H1 (cell line): ENCODE results near the gene PRR23E. TPM values are rescaled to one million over a fixed set of nuclear protein-coding genes. Genes with fewer than 3 reads are reported as not detected.

Experiments
- CTCF ChIA-PET: fragments of 300-600 bp; sonication (Branson Sonifier 250); formaldehyde crosslinking; loops from one replicate; lab custom pipeline; 2021; ENCODE audit not compliant: partially characterized antibody; lab: Charles Lee
- POLR2A ChIA-PET: fragments of 300-600 bp; sonication (Branson Sonifier 250); formaldehyde crosslinking; loops from one replicate; lab custom pipeline; 2021; ENCODE audit warnings: inconsistent platforms; ENCODE audit not compliant: partially characterized antibody; lab: Charles Lee
- DNase-seq, 2 experiments: peaks; one replicate each; pipeline versions ENCODE4 v3.0.0 to v3.0.0-alpha.2; 2010 to 2022; ENCODE audit warnings: low spot score in 2 of 2, low read depth in 1 of 2, mixed read lengths in 1 of 2
- FAIRE-seq: peaks from 2 replicates; lab custom pipeline; 2011; peaks lifted over from hg19 to GRCh38; lab: Jason Lieb, UNC
- H2AFZ ChIP-seq: 2 replicates; pipeline ENCODE4 v1.8.1; 2012; ENCODE audit warnings: low read length, inconsistent platforms
- H2AK5ac ChIP-seq: 2 replicates; pipeline ENCODE4 v1.6.1; 2013; ENCODE audit warnings: low read depth, low read length
- H2BK120ac ChIP-seq: replicated peaks from 2 replicates; pipeline ENCODE3; 2013; ENCODE audit warnings: low read depth, low read length, inconsistent platforms
- H2BK12ac ChIP-seq: 2 replicates; pipeline ENCODE4 v1.6.1; 2013; ENCODE audit warnings: low read depth, low read length
- H2BK15ac ChIP-seq: 2 replicates; pipeline ENCODE4 v1.6.1; 2013; ENCODE audit warnings: low read length
- H2BK20ac ChIP-seq: 2 replicates; pipeline ENCODE4 v1.6.1; 2013; ENCODE audit warnings: low read length
- H2BK5ac ChIP-seq: 2 replicates; pipeline ENCODE4 v1.6.1; 2013; ENCODE audit warnings: low read depth, low read length
- H3K14ac ChIP-seq: 2 replicates; pipeline ENCODE4 v1.6.1; 2013; ENCODE audit warnings: inconsistent platforms; ENCODE audit not compliant: insufficient read length
- H3K18ac ChIP-seq: 2 replicates; pipeline ENCODE4 v1.6.1; 2013; ENCODE audit warnings: low read length; ENCODE audit errors: extremely low read depth
- H3K23ac ChIP-seq: 2 replicates; pipeline ENCODE4 v1.6.1; 2013; ENCODE audit warnings: inconsistent platforms; ENCODE audit not compliant: insufficient read length
- H3K23me2 ChIP-seq: 2 replicates; pipeline ENCODE4 v1.6.1; 2013; ENCODE audit warnings: low read depth, low read length
- H3K27ac ChIP-seq: 2 replicates; pipeline ENCODE4 v1.6.1; 2011; ENCODE audit warnings: low read depth, low read length, inconsistent platforms
- H3K27me3 ChIP-seq, 4 experiments: replicated peaks in 1 of 4; 1 replicate in 1 of 4; 2 replicates in 3 of 4; pipeline versions ENCODE4 v1.6.1 to v1.8.1; 2011 to 2013; ENCODE audit warnings: low read length in 3 of 4, mild to moderate bottlenecking in 3 of 4, inconsistent platforms in 2 of 4, mixed read lengths in 2 of 4, moderate library complexity in 1 of 4; ENCODE audit not compliant: control insufficient read depth in 3 of 4, insufficient read depth in 3 of 4; ENCODE audit errors: extremely low read depth in 1 of 4
- H3K36me3 ChIP-seq, 4 experiments: 2 replicates each; pipeline versions ENCODE4 v1.6.1 to v1.8.1; 2011 to 2013; ENCODE audit warnings: mild to moderate bottlenecking in 4 of 4, low read length in 3 of 4, moderate library complexity in 2 of 4, control low read depth in 1 of 4, inconsistent platforms in 1 of 4; ENCODE audit not compliant: insufficient read depth in 4 of 4, control insufficient read depth in 2 of 4
- H3K4ac ChIP-seq: replicated peaks from 2 replicates; pipeline ENCODE3; 2013; ENCODE audit warnings: low read length, low read depth, mixed read lengths, inconsistent platforms; ENCODE audit not compliant: insufficient read length
- H3K4me1 ChIP-seq, 4 experiments: replicated peaks in 1 of 4; 1 replicate in 1 of 4; 2 replicates in 3 of 4; pipeline versions ENCODE4 v1.6.1 to v1.8.1; 2011 to 2013; ENCODE audit warnings: low read length in 3 of 4, inconsistent platforms in 2 of 4, mixed read lengths in 1 of 4; ENCODE audit not compliant: insufficient read depth in 4 of 4, control insufficient read depth in 3 of 4
- H3K4me2 ChIP-seq, 2 experiments: 2 replicates each; pipeline versions ENCODE4 v1.6.1 to v1.8.1; 2011 to 2013; ENCODE audit warnings: low read depth in 2 of 2, low read length in 2 of 2, control low read depth in 1 of 2, inconsistent platforms in 1 of 2, mild to moderate bottlenecking in 1 of 2; ENCODE audit not compliant: insufficient read depth in 1 of 2
- H3K4me3 ChIP-seq, 4 experiments: fragments of 200-600, 300-600 bp in 1 of 4; sonication (generic), shearing (Covaris generic), sonication (Bioruptor Twin) in 1 of 4; 2 replicates each; pipeline versions ENCODE4 v1.5.1 to v1.8.1; 2011 to 2016; ENCODE audit warnings: low read length in 4 of 4, low read depth in 3 of 4, control low read depth in 2 of 4, inconsistent platforms in 2 of 4, mild to moderate bottlenecking in 2 of 4, mixed read lengths in 1 of 4, moderate library complexity in 1 of 4; ENCODE audit not compliant: insufficient read depth in 2 of 4; ENCODE audit errors: extremely low read depth in 1 of 4
- H3K56ac ChIP-seq: replicated peaks from 2 replicates; pipeline ENCODE3; 2013; ENCODE audit warnings: low read depth, mild to moderate bottlenecking, mixed read lengths, low read length, inconsistent platforms; ENCODE audit not compliant: insufficient read length
- H3K79me1 ChIP-seq: 2 replicates; pipeline ENCODE4 v1.6.1; 2013; ENCODE audit warnings: low read depth, low read length, control low read depth
- H3K79me2 ChIP-seq, 2 experiments: 2 replicates each; pipeline versions ENCODE4 v1.6.1 to v1.8.1; 2012 to 2013; ENCODE audit warnings: low read length in 2 of 2, mild to moderate bottlenecking in 2 of 2, inconsistent platforms in 1 of 2; ENCODE audit not compliant: insufficient read depth in 2 of 2, control insufficient read depth in 1 of 2
- H3K9ac ChIP-seq, 4 experiments: replicated peaks in 1 of 4; 1 replicate in 1 of 4; 2 replicates in 3 of 4; pipeline versions ENCODE4 v1.6.1 to v1.8.1; 2011 to 2013; ENCODE audit warnings: low read depth in 3 of 4, low read length in 3 of 4, control low read depth in 2 of 4, mild to moderate bottlenecking in 2 of 4, moderate library complexity in 2 of 4, inconsistent platforms in 1 of 4; ENCODE audit errors: extremely low read depth in 1 of 4
- H3K9me3 ChIP-seq, 2 experiments: 2 replicates each; pipeline versions ENCODE4 v1.6.1 to v1.8.1; 2012 to 2013; ENCODE audit warnings: mild to moderate bottlenecking in 2 of 2, moderate library complexity in 2 of 2, control low read depth in 1 of 2, inconsistent platforms in 1 of 2, low read depth in 1 of 2, low read length in 1 of 2, mixed read lengths in 1 of 2; ENCODE audit not compliant: insufficient read depth in 2 of 2
- H4K20me1 ChIP-seq, 2 experiments: replicated peaks in 1 of 2; 2 replicates each; pipeline versions ENCODE3 to v1.8.1; 2011 to 2013; ENCODE audit warnings: inconsistent platforms in 2 of 2, low read length in 2 of 2, mild to moderate bottlenecking in 1 of 2; ENCODE audit not compliant: insufficient read depth in 2 of 2, control insufficient read depth in 1 of 2
- H4K5ac ChIP-seq: 2 replicates; pipeline ENCODE4 v1.6.1; 2013; ENCODE audit warnings: low read length, low read depth, mixed read lengths, inconsistent platforms; ENCODE audit not compliant: insufficient read length
- H4K8ac ChIP-seq: 2 replicates; pipeline ENCODE4 v1.8.0; 2013; ENCODE audit warnings: mild to moderate bottlenecking, moderate library complexity, low read length, inconsistent platforms; ENCODE audit not compliant: insufficient read depth; ENCODE audit errors: extremely low read depth
- H4K91ac ChIP-seq: replicated peaks from 2 replicates; pipeline ENCODE3; 2013; ENCODE audit warnings: low read length, mixed read lengths, inconsistent platforms; ENCODE audit not compliant: insufficient read length
- CBX8 ChIP-seq: fragments of 300-800, 300-1000 bp; sonication (generic); IDR thresholded peaks from 2 replicates; pipeline ENCODE4 v1.7.1; 2016; ENCODE audit warnings: low read depth, low read length, borderline replicate concordance
- CHD1 ChIP-seq: IDR thresholded peaks from 2 replicates; pipeline ENCODE4 v1.6.1; 2012; ENCODE audit warnings: low read depth, low read length, improper control_type of control experiment
- FOSL1 ChIP-seq: IDR thresholded peaks from 2 replicates; pipeline ENCODE4 v1.6.1; 2011; ENCODE audit warnings: mild to moderate bottlenecking, low read depth, low read length, moderate library complexity; ENCODE audit not compliant: insufficient read depth
- MAX ChIP-seq: IDR thresholded peaks from 2 replicates; pipeline ENCODE4 v1.6.1; 2012; ENCODE audit warnings: inconsistent platforms
- NANOG ChIP-seq: IDR thresholded peaks from 2 replicates; pipeline ENCODE4 v1.6.1; 2011; ENCODE audit warnings: low read length, low read depth, mild to moderate bottlenecking, inconsistent platforms; ENCODE audit not compliant: insufficient read depth, poor library complexity, severe bottlenecking
- RAD21 ChIP-seq, 2 experiments: IDR thresholded peaks in 1 of 2; conservative IDR thresholded peaks in 1 of 2; 2 replicates each; pipeline ENCODE4 v1.6.1; 2011; ENCODE audit warnings: low read depth in 2 of 2, low read length in 2 of 2, improper control_type of control experiment in 1 of 2, inconsistent platforms in 1 of 2, mild to moderate bottlenecking in 1 of 2, moderate library complexity in 1 of 2
- SIX5 ChIP-seq: IDR thresholded peaks from 2 replicates; pipeline ENCODE4 v1.6.1; 2011; ENCODE audit warnings: mild to moderate bottlenecking, low read depth, low read length
- SP4 ChIP-seq: IDR thresholded peaks from 2 replicates; pipeline ENCODE4 v1.6.1; 2012; ENCODE audit warnings: low read length, inconsistent platforms
- WGBS, 2 experiments: shearing (Covaris generic) in 1 of 2; methylation state at CpG; one replicate each; pipeline versions ENCODE4 v1.1.6 to v1.1.7; 2013 to 2015; ENCODE audit warnings: low lambda C conversion rate in 2 of 2, mixed read lengths in 2 of 2, inconsistent platforms in 1 of 2, low coverage in 1 of 2, missing lambda C conversion rate in 1 of 2; ENCODE audit not compliant: insufficient replicate concordance in 2 of 2, insufficient coverage in 1 of 2, insufficient read length in 1 of 2; ENCODE audit errors: extremely low coverage in 1 of 2, missing lambda C conversion rate in 1 of 2; 5-methylcytosine and 5-hydroxymethylcytosine counted together
- polyA plus RNA-seq, 7 experiments: library from polyadenylated mRNA; depleted of rRNA in 3 of 7; stranded (reverse) in 5 of 7; unstranded in 2 of 7; fragments of >200 nt in 5 of 7; fragments of 200-250 nt in 2 of 7; gene quantifications; 1 replicate in 5 of 7; 2 replicates in 1 of 7; 4 replicates in 1 of 7; pipeline versions ENCODE4 v1.2.1 to v1.2.3, GENCODE V29; 2011 to 2013; ENCODE audit warnings: missing spikeins in 2 of 7, mixed read lengths in 2 of 7
- total RNA-seq: library from RNA; stranded (reverse); fragmentation: NEBNext Ultra II Directional; extraction: Animal tissue kit (Norgen Biotek cat#: 25700); gene quantifications from 2 replicates; pipeline ENCODE4 v1.2.1, GENCODE V29; 2021

PRR23E gene
- total and polyA plus RNA-seq, 2 of the 8 experiments (the other 6 are each of a cell fraction or from before 2014, with no cell fraction given) = not detected

DNA sequence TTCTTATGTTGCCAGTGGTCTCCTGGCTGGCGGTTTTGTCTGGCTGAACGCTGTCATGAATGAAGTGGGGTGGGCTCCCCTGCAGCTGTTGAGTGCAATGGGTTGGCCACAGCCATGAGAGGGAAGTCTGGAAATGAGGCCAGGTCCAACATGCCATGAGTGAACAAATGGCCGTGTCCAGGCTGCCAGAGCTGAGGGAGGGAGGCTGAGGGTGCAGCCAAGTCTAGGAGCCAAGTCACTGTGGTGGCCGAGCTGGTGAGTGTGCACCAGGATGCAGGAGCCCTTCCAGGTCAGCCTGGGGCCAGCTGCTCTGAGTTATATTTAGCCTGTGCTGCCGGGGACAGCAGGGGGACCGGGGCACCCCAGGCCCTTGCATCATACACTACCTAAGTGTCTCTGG lies 24.7 kb upstream of the PRR23E start:
- Histone ChIP-seq H2AFZ (no peak overlapping the region), H3K23me2 (no peaks in the 10 kb centered on the region), H2AK5ac (no peak overlapping the region), H2BK120ac (no peak overlapping the region), H3K36me3 (no peaks in the 10 kb centered on the region), H3K23ac (no peak overlapping the region), H3K27ac (no peak overlapping the region), H3K56ac (no peak overlapping the region), H3K4me1 (peaks cover 0 to 3% (median 1%) of the 10 kb centered on the region in 4 experiments; a peak in 2 of 7 replicates), H3K79me2 (no peaks in the 10 kb centered on the region), H4K5ac (no peak overlapping the region), H3K4me3 (no peak overlapping the region), H3K18ac (no peak overlapping the region), H2BK15ac (no peak overlapping the region), H3K14ac (no peak overlapping the region), H4K8ac (no peak overlapping the region), H3K27me3 (no peaks in the 10 kb centered on the region; a peak in 1 of 7 replicates), H2BK12ac (no peak overlapping the region), H4K20me1 (peaks cover 0 to 2% of the 10 kb centered on the region in 2 experiments), H3K4ac (no peak overlapping the region), H3K4me2 (no peak overlapping the region), H4K91ac (no peak overlapping the region), H2BK20ac (no peak overlapping the region), H3K9ac (no peak overlapping the region), H3K79me1 (no peaks in the 10 kb centered on the region), H3K9me3 (no peaks in the 10 kb centered on the region), H2BK5ac (no peak overlapping the region)
- ChIA-PET POLR2A (no interaction called here), CTCF (interaction anchor here (0.6 kb wide), 1 partner anchor 22 kb away, joined by 3 read pairs; no protein-coding TSS in a partner anchor)
- DNase-seq (no peak), FAIRE-seq (no peak)
- 80% methylated on average over 6 of the region's 6 CpGs; no CpG with 5 or more reads in 1 of the 2 experiments for whole genome bisulfite sequencing, 2 experiments
- TF ChIP-seq SP4 (no peak), RAD21 (IDR thresholded peaks at IDR 0.05 in 1 of 2, conservative IDR thresholded peaks at IDR 0.05 in 1 of 2; ENCODE audit: low read depth in 2 of 2, low read length in 2 of 2) (no peak), FOSL1 (no peak), CHD1 (no peak), MAX (no peak), SIX5 (no peak), NANOG (no peak), CBX8 (no peak)
